GM11168 (cell line): ENCODE results near the gene IL17F.

Source experiments
- in situ Hi-C: fragments of 300-500 bp; cut with MboI; formaldehyde crosslinking; loops from one replicate; pipeline ENCODE4 v1.12.0; 2022; ENCODE audit warnings: low sequenced_read_pairs; ENCODE audit not compliant: unreplicated experiment

IL17F gene

DNA sequence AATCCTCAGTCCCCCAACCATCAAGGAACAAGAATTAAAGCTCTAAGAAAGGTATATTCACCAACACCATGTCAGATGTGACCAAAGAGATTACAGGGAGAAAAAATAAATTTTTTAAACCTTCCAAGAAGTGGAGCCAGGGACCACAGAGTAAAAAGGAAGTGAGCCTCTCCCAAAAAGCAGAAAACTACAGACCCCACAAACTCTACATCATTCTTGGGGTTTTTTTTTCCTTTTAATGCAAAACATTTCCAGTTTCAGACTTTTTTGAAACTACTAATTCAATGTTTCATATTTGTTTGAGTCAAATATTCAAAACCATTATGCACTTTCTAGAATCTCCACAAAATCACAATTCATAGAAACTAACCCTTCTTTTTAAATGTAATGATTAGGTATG lies 6.8 kb upstream of the IL17F start:
- in situ Hi-C loops: no loop called here

- in situ Hi-C loops: no loop called here
These were observed 4.8 kb upstream of the IL17F start for GRCh38 chr6:52249078-52249477.

GRCh38 chr6:52245425-52245824 lies 1.1 kb upstream of the IL17F start:
- in situ Hi-C loops: no loop called here

GRCh38 chr6:52243282-52243893 lies 912 bp downstream of the IL17F start:
- in situ Hi-C loops: no loop called here

- in situ Hi-C loops: no loop called here
These were observed 2.5 kb downstream of the IL17F start for GRCh38 chr6:52241819-52242218.

DNA sequence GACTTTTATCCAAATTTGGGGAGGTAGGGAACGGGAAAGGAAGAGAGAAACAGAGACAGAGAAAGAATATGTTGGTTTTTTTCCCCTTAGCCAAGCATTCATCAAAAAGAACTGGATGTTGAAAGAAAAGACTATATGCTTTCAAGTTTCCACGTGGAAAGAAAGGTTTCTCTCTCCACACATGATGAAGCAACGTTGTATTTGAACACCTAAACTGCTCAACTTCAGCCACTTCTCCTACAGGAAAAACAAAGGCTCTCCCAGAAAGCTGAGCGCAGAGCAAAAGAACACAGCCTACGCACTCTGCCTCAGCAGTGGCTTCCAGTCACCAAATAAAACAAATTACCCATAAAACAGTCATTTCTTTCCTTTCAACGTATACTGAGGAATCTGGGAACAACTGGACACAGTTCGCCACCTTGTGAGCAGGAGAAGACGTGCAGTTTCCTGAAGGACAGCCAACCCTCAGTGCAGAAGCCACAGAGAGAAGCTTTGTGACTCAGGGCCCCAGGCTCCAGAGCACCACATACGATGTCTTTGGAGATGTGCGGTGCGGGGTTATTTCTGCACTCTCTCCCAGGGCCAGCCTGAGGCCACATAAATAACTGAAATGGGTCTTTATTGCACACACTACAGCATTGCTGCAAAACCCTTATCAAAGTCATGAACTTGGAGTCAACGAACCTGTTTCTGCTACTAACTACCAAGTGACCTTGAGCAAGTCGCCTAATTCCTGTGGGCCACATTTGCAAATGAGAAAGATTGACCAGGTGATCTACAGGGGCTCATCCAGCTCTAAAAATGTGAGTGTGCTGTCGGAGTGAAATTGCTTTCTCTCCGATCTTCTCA lies 10.1 kb downstream of the IL17F start:
- in situ Hi-C loops: no loop called here

GRCh38 chr6:52233005-52233404 lies 11.3 kb downstream of the IL17F start:
- in situ Hi-C loops: no loop called here

- in situ Hi-C loops: no loop called here
These were observed 12.7 kb downstream of the IL17F start for GRCh38 chr6:52231406-52232127.

DNA sequence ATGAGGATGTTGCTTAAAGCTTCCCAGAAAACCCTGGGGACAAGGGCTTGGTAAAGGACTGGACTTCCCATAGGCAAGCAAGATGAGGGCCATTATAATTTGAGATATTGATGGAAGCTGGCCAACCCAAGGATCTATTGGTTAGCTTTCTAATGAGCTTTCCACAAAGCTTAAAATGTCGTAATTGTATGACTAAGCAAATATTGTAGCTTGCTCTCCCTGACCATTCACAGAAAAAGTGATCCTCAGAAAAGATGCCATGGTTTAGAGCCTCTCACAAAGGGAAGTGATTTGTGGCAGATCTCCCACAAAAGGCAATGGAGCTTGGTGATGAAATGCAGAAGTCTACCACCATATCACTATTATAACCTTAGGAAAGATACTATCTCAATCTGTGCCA lies 13.6 kb downstream of the IL17F start:
- in situ Hi-C loops: no loop called here

DNA sequence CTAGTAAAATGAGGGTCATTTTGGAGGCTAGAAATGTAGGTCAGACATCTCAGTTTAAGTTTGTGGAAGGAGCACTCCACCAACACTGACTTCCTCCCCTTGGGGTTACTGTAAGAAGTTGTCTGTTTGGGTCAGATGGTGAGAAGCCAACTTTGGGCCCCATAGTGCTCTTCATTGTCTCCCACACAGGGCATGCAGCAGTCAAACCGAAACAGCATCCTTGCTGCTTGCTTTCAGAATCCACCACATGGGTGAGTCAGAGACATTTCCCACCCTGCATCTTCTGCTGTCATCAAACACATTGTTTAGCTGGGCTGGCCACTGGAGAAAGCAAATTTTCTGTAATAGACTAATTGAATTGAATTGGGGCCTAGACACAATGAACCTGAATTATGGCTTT lies 16.8 kb downstream of the IL17F start:
- in situ Hi-C loops: no loop called here

GRCh38 chr6:52221302-52221701 lies 23.0 kb downstream of the IL17F start:
- in situ Hi-C loops: no loop called here

DNA sequence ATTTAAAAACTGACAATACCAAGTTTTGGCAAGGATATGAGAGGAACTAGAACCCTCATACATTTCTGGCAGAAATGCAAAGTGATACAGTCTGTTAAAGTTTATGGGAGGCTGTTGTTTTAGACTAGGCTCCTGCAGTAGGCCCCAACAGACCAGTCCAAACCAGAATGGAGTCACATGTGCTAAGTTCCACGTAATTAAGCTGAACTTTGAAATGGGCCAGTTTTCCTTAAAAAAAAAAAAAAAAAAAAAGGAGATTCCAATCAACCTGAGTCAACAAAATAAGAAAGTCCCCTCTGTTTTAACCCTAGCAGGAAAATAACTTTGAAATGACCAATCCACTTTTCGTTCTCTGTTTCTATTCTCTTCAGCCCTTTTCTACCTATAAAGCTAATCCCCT lies 26.5 kb downstream of the IL17F start:
- in situ Hi-C loops: no loop called here

DNA sequence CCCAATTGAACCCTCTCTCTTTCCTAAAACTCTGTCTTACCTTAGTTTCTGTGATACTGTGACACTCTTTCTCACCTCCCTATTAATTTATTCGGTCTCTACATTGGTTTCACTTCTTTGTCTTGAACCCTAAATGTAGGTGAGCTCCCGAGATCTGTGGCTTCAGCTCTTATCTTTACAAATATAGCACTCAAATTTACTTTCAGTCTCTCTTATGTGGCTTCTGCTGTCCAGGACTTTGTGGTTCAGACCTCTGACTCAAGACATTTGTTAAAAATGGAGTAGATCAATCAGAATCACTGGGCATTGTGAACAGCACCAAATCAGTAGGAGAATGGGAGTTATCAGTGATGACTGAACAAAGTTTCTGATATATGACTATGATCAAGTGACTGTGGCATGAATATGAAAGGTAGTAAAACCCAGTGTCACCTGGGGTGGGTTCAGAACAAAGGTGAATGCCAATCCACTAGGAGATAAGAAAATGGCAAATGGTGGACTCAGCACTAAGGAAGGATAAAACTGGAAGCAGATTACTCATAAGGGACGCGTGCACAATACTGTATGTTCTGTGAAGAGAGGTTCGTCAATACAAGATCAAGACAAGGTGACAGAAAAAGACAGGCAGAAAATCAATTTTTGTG lies 27.2 kb downstream of the IL17F start:
- in situ Hi-C loops: no loop called here

DNA sequence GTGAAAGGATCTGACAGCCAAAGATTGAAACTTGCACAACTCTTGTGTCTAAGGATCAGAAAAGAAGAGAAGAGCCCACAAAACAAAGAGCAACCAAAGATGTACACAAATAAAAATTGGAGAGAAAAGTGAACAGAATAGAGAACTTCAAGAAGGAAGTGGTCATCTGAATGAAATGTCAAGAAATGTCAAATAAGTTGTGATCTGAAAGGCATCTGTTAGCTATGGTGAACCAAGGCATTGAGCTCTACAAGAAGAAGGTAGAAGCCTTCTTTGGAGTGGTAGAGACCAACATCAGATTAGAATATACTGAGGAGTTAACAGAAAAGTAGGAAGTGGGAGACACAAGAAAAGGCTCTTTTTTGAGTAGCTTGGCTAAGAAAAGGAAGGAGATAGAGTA lies 28.5 kb downstream of the IL17F start:
- in situ Hi-C loops: no loop called here

GRCh38 chr6:52213127-52213526 lies 31.2 kb downstream of the IL17F start:
- in situ Hi-C loops: loop anchor here (5.0 kb wide), 1 partner anchor 41 kb away; no protein-coding TSS in a partner anchor

GRCh38 chr6:52210227-52210626 lies 34.1 kb downstream of the IL17F start:
- in situ Hi-C loops: loop anchor here (5.0 kb wide), 1 partner anchor 38 kb away; no protein-coding TSS in a partner anchor

- in situ Hi-C loops: loop anchor here (5.0 kb wide), 1 partner anchor 37 kb away; no protein-coding TSS in a partner anchor
These were observed 34.5 kb downstream of the IL17F start for GRCh38 chr6:52209770-52210169.

DNA sequence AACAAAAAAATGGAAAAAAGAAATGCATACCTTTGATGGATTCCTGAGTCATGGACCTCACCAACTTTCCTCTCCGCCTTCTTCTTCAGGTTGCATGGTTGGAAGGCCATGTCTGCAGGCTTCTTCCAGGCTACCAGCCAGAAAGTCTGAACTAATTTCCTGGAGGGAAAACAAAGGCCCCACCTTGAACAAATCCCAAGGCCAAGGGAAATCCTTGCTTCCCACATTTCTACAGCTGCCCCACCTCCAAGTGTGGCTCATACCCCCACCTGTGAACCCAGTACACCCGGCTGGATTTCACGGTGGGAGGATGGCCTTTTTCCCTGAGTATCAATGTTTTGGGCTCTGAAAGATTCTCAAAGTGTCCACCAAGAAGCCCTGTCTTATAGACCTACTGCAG lies 35.7 kb downstream of the IL17F start:
- in situ Hi-C loops: no loop called here

GRCh38 chr6:52207066-52207465 lies 37.2 kb downstream of the IL17F start:
- in situ Hi-C loops: no loop called here

- in situ Hi-C loops: no loop called here
These were observed 42.8 kb downstream of the IL17F start for GRCh38 chr6:52201493-52201892.

GRCh38 chr6:52201046-52201445 lies 43.3 kb downstream of the IL17F start:
- in situ Hi-C loops: no loop called here
